ENCODE data around the gene PPP1R14D.

The PPP1R14D gene

DNA sequence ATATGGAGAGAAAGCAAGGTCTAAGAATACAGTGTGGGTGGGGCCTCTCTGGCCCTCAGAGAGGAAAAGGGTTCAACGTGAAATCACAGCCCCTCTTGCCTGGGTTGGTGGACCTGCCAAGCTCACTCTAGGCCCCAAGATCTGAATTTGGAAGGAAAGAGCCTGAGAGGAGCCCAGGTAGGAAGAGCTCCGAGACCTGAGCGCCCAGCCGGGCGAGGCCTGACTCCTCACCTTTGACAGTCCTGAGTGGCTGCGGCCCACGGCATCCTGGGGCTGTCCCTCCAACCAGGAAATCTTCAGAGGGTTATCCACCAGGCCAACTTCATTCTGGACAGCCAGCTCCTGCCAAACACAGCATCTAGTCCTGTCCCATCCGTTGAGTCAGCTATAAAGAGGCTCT lies 55.0 kb downstream of the PPP1R14D start:
- Histone ChIP-seq H3K27me3 (replicated peaks) (no peaks in the 10 kb centered on the region), H3K4me3 (ENCODE audit: low read depth, low read length) (no peak overlapping the region), H3K27ac (no peak overlapping the region), H3K36me3 (replicated peaks) (peaks cover 44% of the 10 kb centered on the region)
- TF ChIP-seq, protein P1, sequence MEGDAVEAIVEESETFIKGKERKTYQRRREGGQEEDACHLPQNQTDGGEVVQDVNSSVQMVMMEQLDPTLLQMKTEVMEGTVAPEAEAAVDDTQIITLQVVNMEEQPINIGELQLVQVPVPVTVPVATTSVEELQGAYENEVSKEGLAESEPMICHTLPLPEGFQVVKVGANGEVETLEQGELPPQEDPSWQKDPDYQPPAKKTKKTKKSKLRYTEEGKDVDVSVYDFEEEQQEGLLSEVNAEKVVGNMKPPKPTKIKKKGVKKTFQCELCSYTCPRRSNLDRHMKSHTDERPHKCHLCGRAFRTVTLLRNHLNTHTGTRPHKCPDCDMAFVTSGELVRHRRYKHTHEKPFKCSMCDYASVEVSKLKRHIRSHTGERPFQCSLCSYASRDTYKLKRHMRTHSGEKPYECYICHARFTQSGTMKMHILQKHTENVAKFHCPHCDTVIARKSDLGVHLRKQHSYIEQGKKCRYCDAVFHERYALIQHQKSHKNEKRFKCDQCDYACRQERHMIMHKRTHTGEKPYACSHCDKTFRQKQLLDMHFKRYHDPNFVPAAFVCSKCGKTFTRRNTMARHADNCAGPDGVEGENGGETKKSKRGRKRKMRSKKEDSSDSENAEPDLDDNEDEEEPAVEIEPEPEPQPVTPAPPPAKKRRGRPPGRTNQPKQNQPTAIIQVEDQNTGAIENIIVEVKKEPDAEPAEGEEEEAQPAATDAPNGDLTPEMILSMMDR (IDR thresholded peaks at IDR 0.05; ENCODE audit: low read depth, low read length, missing control alignments), result no peak
- no peak for DNase-seq
- in situ Hi-C loops (cut with HindIII; ENCODE audit: low pct_ligation_motif_present, low sequenced_read_pairs), result no loop called here

GRCh38 chr15:40772014-40772413 lies 56.5 kb downstream of the PPP1R14D start:
- no peak for DNase-seq
- Histone ChIP-seq H3K4me3 (ENCODE audit: low read depth, low read length) (no peak overlapping the region), H3K27ac (no peak overlapping the region), H3K27me3 (replicated peaks) (no peaks in the 10 kb centered on the region), H3K36me3 (replicated peaks) (peaks cover 35% of the 10 kb centered on the region)
- TF ChIP-seq, protein P1 (IDR thresholded peaks at IDR 0.05; ENCODE audit: low read depth, low read length, missing control alignments), result no peak
- in situ Hi-C loops (cut with HindIII; ENCODE audit: low pct_ligation_motif_present, low sequenced_read_pairs), result no loop called here

- Histone ChIP-seq H3K4me3 (ENCODE audit: low read depth, low read length) (no peak overlapping the region), H3K36me3 (replicated peaks) (peaks cover 27% of the 10 kb centered on the region), H3K27ac (no peak overlapping the region), H3K27me3 (replicated peaks) (no peaks in the 10 kb centered on the region)
- TF ChIP-seq, protein P1 (IDR thresholded peaks at IDR 0.05; ENCODE audit: low read depth, low read length, missing control alignments), result no peak
- in situ Hi-C loops (cut with HindIII; ENCODE audit: low pct_ligation_motif_present, low sequenced_read_pairs), result no loop called here
- no peak for DNase-seq
Observed at GRCh38 chr15:40771242-40771641, 57.3 kb downstream of the PPP1R14D start.

- TF ChIP-seq, protein P1 (IDR thresholded peaks at IDR 0.05; ENCODE audit: low read depth, low read length, missing control alignments), result no peak
- Histone ChIP-seq H3K27me3 (replicated peaks) (no peaks in the 10 kb centered on the region), H3K27ac (no peak overlapping the region), H3K4me3 (ENCODE audit: low read depth, low read length) (no peak overlapping the region), H3K36me3 (replicated peaks) (peaks cover 18% of the 10 kb centered on the region)
- DNase-seq, result no peak
- in situ Hi-C loops (cut with HindIII; ENCODE audit: low pct_ligation_motif_present, low sequenced_read_pairs), result no loop called here
Observed at GRCh38 chr15:40770147-40770721, 58.3 kb downstream of the PPP1R14D start.

- TF ChIP-seq, protein P1 (IDR thresholded peaks at IDR 0.05; ENCODE audit: low read depth, low read length, missing control alignments), result no peak
- DNase-seq, result no peak
- H3K27me3 ChIP-seq (replicated peaks), result no peaks in the 10 kb centered on the region
- no peak within 1 kb of the TSS for H3K27ac ChIP-seq
- H3K36me3 ChIP-seq (replicated peaks), result peaks cover 13% of the 10 kb centered on the region
- no peak within 1 kb of the TSS for H3K4me3 ChIP-seq (ENCODE audit: low read depth, low read length)
- in situ Hi-C loops (cut with HindIII; ENCODE audit: low pct_ligation_motif_present, low sequenced_read_pairs), result no loop called here
Observed at GRCh38 chr15:40769274-40770146, 59.0 kb downstream of the PPP1R14D start, which contains the start of gene C15orf62. Gene C15orf62 (plus strand): TSS chr15:40769980. CDS start chr15:40770496, 516 bp downstream.

Data from brain microvascular endothelial cell (primary cell).